ENCODE data around the gene FDCSP. TPM values are rescaled to one million over a fixed set of nuclear protein-coding genes. Genes with fewer than 3 reads are reported as not detected.

FDCSP gene
- total and polyA plus RNA-seq, 2 of the 13 experiments (the other 11 are each of a cell fraction or from before 2014, with no cell fraction given) = not detected

DNA sequence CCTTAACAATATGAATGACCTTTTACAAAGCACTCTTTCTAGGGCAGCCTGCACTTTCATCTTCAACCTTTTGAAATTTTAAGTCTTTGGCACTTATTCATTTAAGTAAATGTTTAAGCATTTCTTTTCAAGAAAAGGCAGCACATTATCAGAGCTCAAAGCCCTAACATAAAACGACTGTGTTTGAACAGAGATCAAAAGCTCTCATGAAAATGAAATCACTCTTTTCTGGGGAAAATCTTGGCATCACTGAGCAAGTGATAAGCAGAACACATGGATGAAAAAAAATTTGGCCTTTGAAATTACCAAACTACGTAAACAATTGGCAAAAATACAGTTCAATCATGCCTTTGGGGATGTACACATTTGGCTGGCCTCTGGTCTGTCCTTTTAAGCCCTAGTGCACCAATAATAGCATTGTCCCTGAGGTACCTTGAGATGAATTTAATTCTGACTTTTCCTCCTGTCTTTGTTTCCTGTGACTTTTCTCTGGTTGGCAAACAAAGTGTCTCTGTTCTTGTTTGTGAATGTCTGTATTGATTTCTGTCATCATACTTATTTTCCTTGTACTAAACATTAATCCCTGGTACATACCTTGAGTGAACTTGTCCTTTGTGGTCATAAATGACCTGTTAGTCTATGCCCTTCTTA lies 43.3 kb upstream of the FDCSP start (continued):
- TF ChIP-seq, protein P1, sequence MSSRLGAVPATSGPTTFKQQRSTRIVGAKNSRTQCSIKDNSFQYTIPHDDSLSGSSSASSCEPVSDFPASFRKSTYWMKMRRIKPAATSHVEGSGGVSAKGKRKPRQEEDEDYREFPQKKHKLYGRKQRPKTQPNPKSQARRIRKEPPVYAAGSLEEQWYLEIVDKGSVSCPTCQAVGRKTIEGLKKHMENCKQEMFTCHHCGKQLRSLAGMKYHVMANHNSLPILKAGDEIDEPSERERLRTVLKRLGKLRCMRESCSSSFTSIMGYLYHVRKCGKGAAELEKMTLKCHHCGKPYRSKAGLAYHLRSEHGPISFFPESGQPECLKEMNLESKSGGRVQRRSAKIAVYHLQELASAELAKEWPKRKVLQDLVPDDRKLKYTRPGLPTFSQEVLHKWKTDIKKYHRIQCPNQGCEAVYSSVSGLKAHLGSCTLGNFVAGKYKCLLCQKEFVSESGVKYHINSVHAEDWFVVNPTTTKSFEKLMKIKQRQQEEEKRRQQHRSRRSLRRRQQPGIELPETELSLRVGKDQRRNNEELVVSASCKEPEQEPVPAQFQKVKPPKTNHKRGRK (CRISPR knock-in tag; IDR thresholded peaks at IDR 0.05) = no peak
- TF ChIP-seq, protein P2, sequence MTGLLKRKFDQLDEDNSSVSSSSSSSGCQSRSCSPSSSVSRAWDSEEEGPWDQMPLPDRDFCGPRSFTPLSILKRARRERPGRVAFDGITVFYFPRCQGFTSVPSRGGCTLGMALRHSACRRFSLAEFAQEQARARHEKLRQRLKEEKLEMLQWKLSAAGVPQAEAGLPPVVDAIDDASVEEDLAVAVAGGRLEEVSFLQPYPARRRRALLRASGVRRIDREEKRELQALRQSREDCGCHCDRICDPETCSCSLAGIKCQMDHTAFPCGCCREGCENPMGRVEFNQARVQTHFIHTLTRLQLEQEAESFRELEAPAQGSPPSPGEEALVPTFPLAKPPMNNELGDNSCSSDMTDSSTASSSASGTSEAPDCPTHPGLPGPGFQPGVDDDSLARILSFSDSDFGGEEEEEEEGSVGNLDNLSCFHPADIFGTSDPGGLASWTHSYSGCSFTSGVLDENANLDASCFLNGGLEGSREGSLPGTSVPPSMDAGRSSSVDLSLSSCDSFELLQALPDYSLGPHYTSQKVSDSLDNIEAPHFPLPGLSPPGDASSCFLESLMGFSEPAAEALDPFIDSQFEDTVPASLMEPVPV (CRISPR knock-in tag; IDR thresholded peaks at IDR 0.05) = no peak
- TF ChIP-seq, protein P3, sequence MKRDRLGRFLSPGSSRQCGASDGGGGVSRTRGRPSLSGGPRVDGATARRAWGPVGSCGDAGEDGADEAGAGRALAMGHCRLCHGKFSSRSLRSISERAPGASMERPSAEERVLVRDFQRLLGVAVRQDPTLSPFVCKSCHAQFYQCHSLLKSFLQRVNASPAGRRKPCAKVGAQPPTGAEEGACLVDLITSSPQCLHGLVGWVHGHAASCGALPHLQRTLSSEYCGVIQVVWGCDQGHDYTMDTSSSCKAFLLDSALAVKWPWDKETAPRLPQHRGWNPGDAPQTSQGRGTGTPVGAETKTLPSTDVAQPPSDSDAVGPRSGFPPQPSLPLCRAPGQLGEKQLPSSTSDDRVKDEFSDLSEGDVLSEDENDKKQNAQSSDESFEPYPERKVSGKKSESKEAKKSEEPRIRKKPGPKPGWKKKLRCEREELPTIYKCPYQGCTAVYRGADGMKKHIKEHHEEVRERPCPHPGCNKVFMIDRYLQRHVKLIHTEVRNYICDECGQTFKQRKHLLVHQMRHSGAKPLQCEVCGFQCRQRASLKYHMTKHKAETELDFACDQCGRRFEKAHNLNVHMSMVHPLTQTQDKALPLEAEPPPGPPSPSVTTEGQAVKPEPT (CRISPR knock-in tag; IDR thresholded peaks at IDR 0.05; ENCODE audit: low read depth) = no peak
- no peak for TF ChIP-seq ZNF143 (CRISPR knock-in tag; IDR thresholded peaks at IDR 0.05)
- TF ChIP-seq ZNF326 (CRISPR knock-in tag; IDR thresholded peaks at IDR 0.05; ENCODE audit: borderline replicate concordance) = no peak
- TF ChIP-seq NONO (IDR thresholded peaks at IDR 0.05) = no peak
- peak; percentile 57; the same call in 1 of the 2 replicates for TF ChIP-seq NONO (CRISPR knock-in tag; conservative IDR thresholded peaks at IDR 0.05)
- no peak for TF ChIP-seq ZNF552 (CRISPR knock-in tag; IDR thresholded peaks at IDR 0.05; ENCODE audit: borderline replicate concordance)
- no peak for TF ChIP-seq HIVEP1 (CRISPR knock-in tag; IDR thresholded peaks at IDR 0.05)
- TF ChIP-seq ZNF432 (CRISPR knock-in tag; IDR thresholded peaks at IDR 0.05; ENCODE audit: borderline replicate concordance) = no peak
- TF ChIP-seq, protein P4, sequence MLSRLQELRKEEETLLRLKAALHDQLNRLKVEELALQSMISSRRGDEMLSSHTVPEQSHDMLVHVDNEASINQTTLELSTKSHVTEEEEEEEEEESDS (CRISPR knock-in tag; IDR thresholded peaks at IDR 0.05; ENCODE audit: borderline replicate concordance) = no peak
- no peak for TF ChIP-seq ZNF136 (CRISPR knock-in tag; IDR thresholded peaks at IDR 0.05; ENCODE audit: low read depth)
- no peak for TF ChIP-seq ZNF160 (CRISPR knock-in tag; IDR thresholded peaks at IDR 0.05)
- 0 out of 2 replicates have a peak, but pooled peaks have one; percentile 60 for TF ChIP-seq ZNF589 (CRISPR knock-in tag; conservative IDR thresholded peaks at IDR 0.05)
- no peak for TF ChIP-seq ZIK1 (CRISPR knock-in tag; IDR thresholded peaks at IDR 0.05; ENCODE audit: borderline replicate concordance, low read depth)
- TF ChIP-seq, protein P5, sequence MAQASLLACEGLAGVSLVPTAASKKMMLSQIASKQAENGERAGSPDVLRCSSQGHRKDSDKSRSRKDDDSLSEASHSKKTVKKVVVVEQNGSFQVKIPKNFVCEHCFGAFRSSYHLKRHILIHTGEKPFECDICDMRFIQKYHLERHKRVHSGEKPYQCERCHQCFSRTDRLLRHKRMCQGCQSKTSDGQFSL (CRISPR knock-in tag; IDR thresholded peaks at IDR 0.05) = no peak
- TF ChIP-seq SP4 (CRISPR knock-in tag; IDR thresholded peaks at IDR 0.05) = no peak
- TF ChIP-seq BRD4 (CRISPR knock-in tag; IDR thresholded peaks at IDR 0.05) = no peak; the same call in 1 of the 2 replicates
- peak; percentile 71 for TF ChIP-seq FOXK2 (IDR thresholded peaks at IDR 0.05)
- no peak for TF ChIP-seq MAF1 (CRISPR knock-in tag; IDR thresholded peaks at IDR 0.05; ENCODE audit: borderline replicate concordance)
- TF ChIP-seq ISL2 (CRISPR knock-in tag; IDR thresholded peaks at IDR 0.05) = peak; percentile 100
- TF ChIP-seq DR1 (CRISPR knock-in tag; IDR thresholded peaks at IDR 0.05) = no peak
- peak; percentile 94 for TF ChIP-seq FOXO1 (CRISPR knock-in tag; IDR thresholded peaks at IDR 0.05)

All from HepG2 (cell line).